HEK293 (cell line): Measurements from ENCODE around the gene MPP4.
A peak's percentile ranks its signal among the peaks of the same experiment; 100 is the strongest.

Source experiments
- CTCF ChIA-PET: fragments of 350-600 bp; formaldehyde crosslinking; extraction: SDS; loops from one replicate; lab custom pipeline; 2021; ENCODE audit warnings: antibody characterized with exemption; lab: Yijun Ruan, JAX
- POLR2A ChIA-PET: fragments of 300-600 bp; formaldehyde crosslinking; extraction: SDS; loops from one replicate; lab custom pipeline; 2020; ENCODE audit warnings: antibody characterized with exemption, inconsistent platforms; lab: Yijun Ruan, JAX
- H3K27ac ChIP-seq: fragments of 200-500 bp; sonication (Bioruptor generic); 2 replicates; pipeline ENCODE4 v1.5.1; 2014; ENCODE audit warnings: low read depth, low read length, control low read depth, inconsistent platforms; ENCODE audit errors: extremely low read depth
- H3K36me3 ChIP-seq, 2 experiments: fragments of 200-500 bp in 1 of 2; sonication (Bioruptor generic) in 1 of 2; 1 replicate in 1 of 2; 2 replicates in 1 of 2; pipeline ENCODE4 v1.5.1; 2014 to 2017; ENCODE audit warnings: inconsistent platforms in 2 of 2, low read length in 2 of 2; ENCODE audit not compliant: control insufficient read depth in 2 of 2, insufficient read depth in 1 of 2
- H3K4me1 ChIP-seq: fragments of 200-500 bp; sonication (Bioruptor generic); 2 replicates; pipeline ENCODE4 v1.5.1; 2014; ENCODE audit warnings: mild to moderate bottlenecking, low read length, inconsistent platforms; ENCODE audit not compliant: control insufficient read depth, insufficient read depth
- H3K4me3 ChIP-seq: 2 replicates; pipeline ENCODE4 v1.5.1; 2011; ENCODE audit warnings: low read depth, mild to moderate bottlenecking, control low read depth, low read length, moderate library complexity
- H3K9me3 ChIP-seq: fragments of 200-500 bp; sonication (Bioruptor generic); 2 replicates; pipeline ENCODE4 v1.5.1; 2014; ENCODE audit warnings: low read depth, low read length, inconsistent platforms; ENCODE audit not compliant: control insufficient read depth, insufficient read depth
- AEBP2 ChIP-seq: fragments of 450-650 bp; formaldehyde crosslinking; IDR thresholded peaks from 2 replicates; pipeline ENCODE4 v1.5.1; 2016; ENCODE audit warnings: missing biosample characterization, missing genetic modification characterization, borderline replicate concordance
- EGR2 ChIP-seq: fragments of 450-650 bp; formaldehyde crosslinking; IDR thresholded peaks from 2 replicates; pipeline ENCODE4 v1.5.1; 2016; ENCODE audit warnings: low read depth, missing biosample characterization, missing genetic modification characterization
- GFI1B ChIP-seq: fragments of 450-650 bp; formaldehyde crosslinking; IDR thresholded peaks from 2 replicates; pipeline ENCODE4 v1.5.1; 2016; ENCODE audit warnings: missing biosample characterization, missing genetic modification characterization
- GLIS1 ChIP-seq: fragments of 450-650 bp; formaldehyde crosslinking; IDR thresholded peaks from 2 replicates; pipeline ENCODE4 v1.5.1; 2016; ENCODE audit warnings: missing biosample characterization, missing genetic modification characterization
- HOXC10 ChIP-seq: sonication (generic); formaldehyde crosslinking; IDR thresholded peaks from 2 replicates; pipeline ENCODE4 v1.8.1; 2023; ENCODE audit warnings: mild to moderate bottlenecking, missing genetic modification reagents
- KLF17 ChIP-seq: fragments of 450-650 bp; formaldehyde crosslinking; IDR thresholded peaks from 2 replicates; pipeline ENCODE4 v1.5.1; 2016; ENCODE audit warnings: missing biosample characterization, missing genetic modification characterization
- PRDM1 ChIP-seq: fragments of 450-650 bp; formaldehyde crosslinking; IDR thresholded peaks from 2 replicates; pipeline ENCODE4; 2016; ENCODE audit warnings: missing biosample characterization, missing genetic modification characterization
- SP2 ChIP-seq: fragments of 450-650 bp; formaldehyde crosslinking; IDR thresholded peaks from 2 replicates; pipeline ENCODE4 v1.5.1; 2016; ENCODE audit warnings: missing biosample characterization, missing genetic modification characterization
- YY1 ChIP-seq: fragments of 450-650 bp; formaldehyde crosslinking; IDR thresholded peaks from 2 replicates; pipeline ENCODE4 v1.5.1; 2018; ENCODE audit warnings: missing biosample characterization, missing genetic modification characterization
- ZBTB20 ChIP-seq: fragments of 450-650 bp; formaldehyde crosslinking; IDR thresholded peaks from 2 replicates; pipeline ENCODE4 v1.5.1; 2016; ENCODE audit warnings: missing biosample characterization, missing genetic modification characterization
- ZFHX2 ChIP-seq: fragments of 450-650 bp; formaldehyde crosslinking; conservative IDR thresholded peaks from 2 replicates; pipeline ENCODE4 v1.5.1; 2016; ENCODE audit warnings: missing biosample characterization, missing genetic modification characterization
- ZNF214 ChIP-seq: fragments of 450-650 bp; formaldehyde crosslinking; IDR thresholded peaks from 2 replicates; pipeline ENCODE4 v1.5.1; 2017; ENCODE audit warnings: missing biosample characterization, mild to moderate bottlenecking, missing genetic modification characterization, borderline replicate concordance
- ZNF23 ChIP-seq: fragments of 450-650 bp; formaldehyde crosslinking; IDR thresholded peaks from 2 replicates; pipeline ENCODE4 v1.5.1; 2016; ENCODE audit warnings: missing biosample characterization, missing genetic modification characterization, borderline replicate concordance
- ZNF433 ChIP-seq: fragments of 450-650 bp; formaldehyde crosslinking; IDR thresholded peaks from 2 replicates; pipeline ENCODE4 v1.5.1; 2016; ENCODE audit warnings: missing biosample characterization, missing genetic modification characterization, low read depth
- ZNF473 ChIP-seq: fragments of 450-650 bp; formaldehyde crosslinking; IDR thresholded peaks from 2 replicates; pipeline ENCODE4 v1.5.1; 2017; ENCODE audit warnings: missing biosample characterization, missing genetic modification characterization
- ZNF544 ChIP-seq: fragments of 450-650 bp; formaldehyde crosslinking; IDR thresholded peaks from 2 replicates; pipeline ENCODE4 v1.5.0; 2017; ENCODE audit warnings: missing biosample characterization, missing genetic modification characterization
- ZNF580 ChIP-seq: fragments of 450-650 bp; formaldehyde crosslinking; IDR thresholded peaks from 2 replicates; pipeline ENCODE4 v1.5.1; 2016; ENCODE audit warnings: missing biosample characterization, missing genetic modification characterization
- ZNF629 ChIP-seq: fragments of 450-650 bp; formaldehyde crosslinking; IDR thresholded peaks from 2 replicates; pipeline ENCODE4 v1.5.1; 2017; ENCODE audit warnings: missing biosample characterization, missing genetic modification characterization
- ZNF791 ChIP-seq: fragments of 450-650 bp; formaldehyde crosslinking; IDR thresholded peaks from 2 replicates; pipeline ENCODE4 v1.5.1; 2016; ENCODE audit warnings: missing biosample characterization, missing genetic modification characterization
- ZNF830 ChIP-seq: fragments of 450-650 bp; IDR thresholded peaks from 2 replicates; pipeline ENCODE4 v1.5.0; 2018; ENCODE audit warnings: missing biosample characterization, missing genetic modification characterization, low read depth, mild to moderate bottlenecking, moderate library complexity
- ZSCAN30 ChIP-seq: fragments of 450-650 bp; IDR thresholded peaks from 2 replicates; pipeline ENCODE4 v1.5.1; 2018; ENCODE audit warnings: missing biosample characterization, mild to moderate bottlenecking, missing genetic modification characterization, moderate library complexity
- TF ChIP-seq, protein P1 (sequence below): fragments of 450-650 bp; formaldehyde crosslinking; IDR thresholded peaks from 2 replicates; pipeline ENCODE4 v1.5.1; 2017; ENCODE audit warnings: missing biosample characterization, mild to moderate bottlenecking, missing genetic modification characterization, moderate library complexity
- TF ChIP-seq, protein P2 (sequence below): fragments of 450-650 bp; formaldehyde crosslinking; IDR thresholded peaks from 2 replicates; pipeline ENCODE4 v1.5.1; 2016; ENCODE audit warnings: missing biosample characterization, missing genetic modification characterization
- TF ChIP-seq, protein P3 (sequence below): fragments of 450-650 bp; formaldehyde crosslinking; IDR thresholded peaks from 2 replicates; pipeline ENCODE4 v1.5.1; 2016; ENCODE audit warnings: missing biosample characterization, missing genetic modification characterization

The MPP4 gene

DNA sequence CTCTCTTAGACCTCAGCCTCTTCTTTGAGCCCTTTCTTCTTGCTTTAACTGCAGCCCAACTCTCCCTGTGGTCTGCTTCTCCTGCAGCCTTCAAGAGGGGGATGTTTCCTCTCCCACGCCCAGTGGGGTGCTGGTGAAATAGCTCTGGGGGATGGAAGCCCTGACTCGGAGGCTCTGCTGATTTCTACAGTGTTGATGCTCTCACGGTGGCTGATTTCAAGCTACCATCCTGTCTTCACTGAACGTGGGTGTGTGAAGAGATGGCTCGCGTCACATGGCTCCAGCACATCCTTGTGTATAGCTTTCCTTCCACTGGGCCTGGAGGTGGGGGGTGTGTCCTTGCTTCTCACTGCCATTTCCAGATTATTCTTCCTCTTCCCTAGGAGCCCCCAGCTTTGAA is 20.0 kb downstream of the MPP4 start:
- Histone ChIP-seq H3K36me3 (no peaks in the 10 kb centered on the region), H3K27ac (no peak overlapping the region), H3K4me1 (no peaks in the 10 kb centered on the region), H3K9me3 (no peaks in the 10 kb centered on the region), H3K4me3 (no peak overlapping the region)
- ChIA-PET POLR2A (no interaction called here), CTCF (interaction anchor here (0.6 kb wide), 1 partner anchor 586 kb away, joined by 3 read pairs; no protein-coding TSS in a partner anchor)
- peak; percentile 22; the same call in 1 of the 2 replicates for TF ChIP-seq ZFHX2
- no peak for TF ChIP-seq GLIS1

GRCh38 chr2:201675454-201675853 is 23.0 kb downstream of the MPP4 start:
- Histone ChIP-seq H3K36me3 (no peaks in the 10 kb centered on the region), H3K4me3 (no peak overlapping the region), H3K9me3 (no peaks in the 10 kb centered on the region), H3K27ac (no peak overlapping the region), H3K4me1 (no peaks in the 10 kb centered on the region)
- ChIA-PET POLR2A (no interaction called here), CTCF (interaction anchor here (1.4 kb wide), 1 partner anchor 8 kb away, joined by 4 read pairs; no protein-coding TSS in a partner anchor)
- TF ChIP-seq ZNF433 (no peak), ZBTB20 (no peak), ZNF629 (no peak), SP2 (tag by site-specific recombination) (no peak), KLF17 (tag by site-specific recombination) (no peak), YY1 (no peak), PRDM1 (tag by site-specific recombination) (no peak), ZNF23 (tag by site-specific recombination) (no peak), ZSCAN30 (tag by site-specific recombination) (no peak), ZNF473 (tag by site-specific recombination) (no peak), HOXC10 (CRISPR knock-in tag) (no peak)
- TF ChIP-seq, protein P1, sequence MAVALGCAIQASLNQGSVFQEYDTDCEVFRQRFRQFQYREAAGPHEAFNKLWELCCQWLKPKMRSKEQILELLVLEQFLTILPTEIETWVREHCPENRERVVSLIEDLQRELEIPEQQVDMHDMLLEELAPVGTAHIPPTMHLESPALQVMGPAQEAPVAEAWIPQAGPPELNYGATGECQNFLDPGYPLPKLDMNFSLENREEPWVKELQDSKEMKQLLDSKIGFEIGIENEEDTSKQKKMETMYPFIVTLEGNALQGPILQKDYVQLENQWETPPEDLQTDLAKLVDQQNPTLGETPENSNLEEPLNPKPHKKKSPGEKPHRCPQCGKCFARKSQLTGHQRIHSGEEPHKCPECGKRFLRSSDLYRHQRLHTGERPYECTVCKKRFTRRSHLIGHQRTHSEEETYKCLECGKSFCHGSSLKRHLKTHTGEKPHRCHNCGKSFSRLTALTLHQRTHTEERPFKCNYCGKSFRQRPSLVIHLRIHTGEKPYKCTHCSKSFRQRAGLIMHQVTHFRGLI, result no peak
- TF ChIP-seq, protein P2, sequence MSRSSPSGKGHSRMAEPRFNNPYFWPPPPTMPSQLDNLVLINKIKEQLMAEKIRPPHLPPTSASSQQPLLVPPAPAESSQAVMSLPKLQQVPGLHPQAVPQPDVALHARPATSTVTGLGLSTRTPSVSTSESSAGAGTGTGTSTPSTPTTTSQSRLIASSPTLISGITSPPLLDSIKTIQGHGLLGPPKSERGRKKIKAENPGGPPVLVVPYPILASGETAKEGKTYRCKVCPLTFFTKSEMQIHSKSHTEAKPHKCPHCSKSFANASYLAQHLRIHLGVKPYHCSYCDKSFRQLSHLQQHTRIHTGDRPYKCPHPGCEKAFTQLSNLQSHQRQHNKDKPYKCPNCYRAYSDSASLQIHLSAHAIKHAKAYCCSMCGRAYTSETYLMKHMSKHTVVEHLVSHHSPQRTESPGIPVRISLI (tag by site-specific recombination), result no peak

DNA sequence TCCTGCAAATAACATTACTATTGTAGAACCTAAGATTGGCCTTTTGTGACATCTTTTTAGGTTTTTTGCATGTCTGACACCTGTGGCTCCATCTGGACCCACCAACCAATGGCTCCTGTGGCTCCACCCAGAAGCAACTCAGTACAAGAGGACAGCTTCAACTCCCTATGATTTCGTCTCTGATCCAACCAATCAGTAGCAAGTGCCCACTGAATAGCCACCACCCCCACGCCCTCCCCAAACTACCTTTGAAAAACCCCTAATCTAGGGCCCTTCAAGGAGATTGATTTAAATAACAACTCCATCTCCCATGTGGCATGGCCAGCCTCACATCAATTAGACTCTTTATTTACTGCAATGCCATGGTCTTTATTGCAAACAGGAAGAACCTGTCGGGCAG is 23.6 kb downstream of the MPP4 start:
- H3K4me1 ChIP-seq, result no peaks in the 10 kb centered on the region
- POLR2A ChIA-PET, result no interaction called here
- CTCF ChIA-PET, result interaction anchor here (1.4 kb wide), 1 partner anchor 7 kb away, joined by 4 read pairs; no protein-coding TSS in a partner anchor
- TF ChIP-seq ZNF544 (tag by site-specific recombination) (no peak), ZNF214 (tag by site-specific recombination) (no peak), ZNF791 (no peak), EGR2 (tag by site-specific recombination) (no peak), AEBP2 (tag by site-specific recombination) (no peak), GFI1B (no peak), ZNF830 (tag by site-specific recombination) (no peak), ZNF580 (tag by site-specific recombination) (no peak)
- TF ChIP-seq, protein P3, sequence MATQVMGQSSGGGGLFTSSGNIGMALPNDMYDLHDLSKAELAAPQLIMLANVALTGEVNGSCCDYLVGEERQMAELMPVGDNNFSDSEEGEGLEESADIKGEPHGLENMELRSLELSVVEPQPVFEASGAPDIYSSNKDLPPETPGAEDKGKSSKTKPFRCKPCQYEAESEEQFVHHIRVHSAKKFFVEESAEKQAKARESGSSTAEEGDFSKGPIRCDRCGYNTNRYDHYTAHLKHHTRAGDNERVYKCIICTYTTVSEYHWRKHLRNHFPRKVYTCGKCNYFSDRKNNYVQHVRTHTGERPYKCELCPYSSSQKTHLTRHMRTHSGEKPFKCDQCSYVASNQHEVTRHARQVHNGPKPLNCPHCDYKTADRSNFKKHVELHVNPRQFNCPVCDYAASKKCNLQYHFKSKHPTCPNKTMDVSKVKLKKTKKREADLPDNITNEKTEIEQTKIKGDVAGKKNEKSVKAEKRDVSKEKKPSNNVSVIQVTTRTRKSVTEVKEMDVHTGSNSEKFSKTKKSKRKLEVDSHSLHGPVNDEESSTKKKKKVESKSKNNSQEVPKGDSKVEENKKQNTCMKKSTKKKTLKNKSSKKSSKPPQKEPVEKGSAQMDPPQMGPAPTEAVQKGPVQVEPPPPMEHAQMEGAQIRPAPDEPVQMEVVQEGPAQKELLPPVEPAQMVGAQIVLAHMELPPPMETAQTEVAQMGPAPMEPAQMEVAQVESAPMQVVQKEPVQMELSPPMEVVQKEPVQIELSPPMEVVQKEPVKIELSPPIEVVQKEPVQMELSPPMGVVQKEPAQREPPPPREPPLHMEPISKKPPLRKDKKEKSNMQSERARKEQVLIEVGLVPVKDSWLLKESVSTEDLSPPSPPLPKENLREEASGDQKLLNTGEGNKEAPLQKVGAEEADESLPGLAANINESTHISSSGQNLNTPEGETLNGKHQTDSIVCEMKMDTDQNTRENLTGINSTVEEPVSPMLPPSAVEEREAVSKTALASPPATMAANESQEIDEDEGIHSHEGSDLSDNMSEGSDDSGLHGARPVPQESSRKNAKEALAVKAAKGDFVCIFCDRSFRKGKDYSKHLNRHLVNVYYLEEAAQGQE, result no peak

More for the DNA sequence above, 23.6 kb downstream of the MPP4 start:
- Histone ChIP-seq H3K9me3 (no peaks in the 10 kb centered on the region), H3K4me3 (no peak overlapping the region), H3K36me3 (no peaks in the 10 kb centered on the region), H3K27ac (no peak overlapping the region)
